ENCODE measurements around the gene MUC20. TPM values are rescaled to one million over a fixed set of nuclear protein-coding genes. Genes with fewer than 3 reads are reported as not detected.
"Not testable (repeated sequence)": the region's sequence is repeated elsewhere in the genome, so short reads cannot be mapped to it uniquely, and the experiment has no call there.

MUC20 gene
- total and polyA plus RNA-seq, 2 of the 13 experiments (the other 11 are each of a cell fraction or from before 2014, with no cell fraction given): 0.24 to 0.83 TPM

GRCh38 chr3:195709676-195710085 lies 11.1 kb upstream of the MUC20 start (continued):
- TF ChIP-seq ELK4 (CRISPR knock-in tag; IDR thresholded peaks at IDR 0.05; ENCODE audit: borderline replicate concordance): no peak
- TF ChIP-seq KLF12 (CRISPR knock-in tag; IDR thresholded peaks at IDR 0.05; ENCODE audit: borderline replicate concordance): no peak
- no peak for TF ChIP-seq DZIP1 (CRISPR knock-in tag; IDR thresholded peaks at IDR 0.05)
- TF ChIP-seq NR1H2 (CRISPR knock-in tag; IDR thresholded peaks at IDR 0.05; ENCODE audit: borderline replicate concordance, low read depth): no peak
- TF ChIP-seq ZNF660 (CRISPR knock-in tag; IDR thresholded peaks at IDR 0.05; ENCODE audit: borderline replicate concordance, low read depth): no peak
- no peak for TF ChIP-seq ZNF451 (CRISPR knock-in tag; IDR thresholded peaks at IDR 0.05)

- intact Hi-C loops (cut with micrococcal nuclease; ENCODE audit: unreplicated experiment); H2AFZ ChIP-seq (ENCODE audit: low read length); H3K9ac ChIP-seq (ENCODE audit: insufficient read depth, low read depth, low read length); H3K4me2 ChIP-seq (ENCODE audit: low read depth, low read length); H3K4me1 ChIP-seq (ENCODE audit: insufficient read depth, low read length); H3K9me3 ChIP-seq (ENCODE audit: low read length); CTCF ChIA-PET (ENCODE audit: low intra/inter-chr PET ratio, low total read pairs); DNase-seq (ENCODE audit: low spot score); in situ Hi-C loops (cut with HindIII; ENCODE audit: extremely low pct_ligation_motif_present, low pct_unique_long_range_greater_than_20kb); H3K27me3 ChIP-seq (ENCODE audit: control insufficient read depth in 1 of 2, insufficient read depth in 2 of 2, low read length in 2 of 2); BruUV-seq (replicated peaks); H3K27ac ChIP-seq (ENCODE audit: extremely low read length, insufficient read depth, low read length); H3K36me3 ChIP-seq (replicated peaks in 1 of 2; ENCODE audit: control insufficient read depth in 1 of 2, insufficient read depth in 2 of 2, low read length in 2 of 2); H3K4me3 ChIP-seq (replicated peaks in 1 of 3; ENCODE audit: insufficient read depth in 1 of 3, low read depth in 2 of 3, low read length in 3 of 3); H4K20me1 ChIP-seq (ENCODE audit: insufficient read depth, low read length); FAIRE-seq; ATAC-seq; H3K79me2 ChIP-seq (ENCODE audit: insufficient read depth, low read length); POLR2A ChIA-PET: not testable (repeated sequence)
- 66% methylated on average over 6 of the region's 6 CpGs for WGBS (ENCODE audit: low lambda C conversion rate)
These were observed 10.5 kb upstream of the MUC20 start for GRCh38 chr3:195710126-195710905.

- in situ Hi-C loops (cut with HindIII; ENCODE audit: extremely low pct_ligation_motif_present, low pct_unique_long_range_greater_than_20kb); FAIRE-seq; H3K27ac ChIP-seq (ENCODE audit: extremely low read length, insufficient read depth, low read length); CTCF ChIA-PET (ENCODE audit: low intra/inter-chr PET ratio, low total read pairs); BruUV-seq (replicated peaks); H3K9me3 ChIP-seq (ENCODE audit: low read length); H3K4me1 ChIP-seq (ENCODE audit: insufficient read depth, low read length); H3K4me3 ChIP-seq (replicated peaks in 1 of 3; ENCODE audit: insufficient read depth in 1 of 3, low read depth in 2 of 3, low read length in 3 of 3); H3K27me3 ChIP-seq (ENCODE audit: control insufficient read depth in 1 of 2, insufficient read depth in 2 of 2, low read length in 2 of 2); H3K9ac ChIP-seq (ENCODE audit: insufficient read depth, low read depth, low read length); H2AFZ ChIP-seq (ENCODE audit: low read length); H3K4me2 ChIP-seq (ENCODE audit: low read depth, low read length); H4K20me1 ChIP-seq (ENCODE audit: insufficient read depth, low read length); POLR2A ChIA-PET; intact Hi-C loops (cut with micrococcal nuclease; ENCODE audit: unreplicated experiment); H3K79me2 ChIP-seq (ENCODE audit: insufficient read depth, low read length); ATAC-seq; H3K36me3 ChIP-seq (replicated peaks in 1 of 2; ENCODE audit: control insufficient read depth in 1 of 2, insufficient read depth in 2 of 2, low read length in 2 of 2); DNase-seq (ENCODE audit: low spot score): not testable (repeated sequence)
- 57% methylated on average over 2 of the region's 2 CpGs for WGBS (ENCODE audit: low lambda C conversion rate)
These were observed 9.5 kb upstream of the MUC20 start for GRCh38 chr3:195711091-195711812.

All from HepG2 (cell line).